GM10847 (cell line): ENCODE measurements around the gene PARP15.

Experiments
- POLR2A ChIP-seq: IDR thresholded peaks from 2 replicates; pipeline ENCODE4 v1.6.1; 2011; ENCODE audit not compliant: insufficient read length; ENCODE audit errors: extremely low read depth

PARP15 gene

GRCh38 chr3:122590610-122591009, 13.2 kb downstream of the PARP15 start:
- no peak for TF ChIP-seq POLR2A

GRCh38 chr3:122594025-122594424, 16.6 kb downstream of the PARP15 start:
- no peak for TF ChIP-seq POLR2A

GRCh38 chr3:122598151-122598550, 20.7 kb downstream of the PARP15 start:
- TF ChIP-seq POLR2A: no peak

GRCh38 chr3:122598556-122598955, 21.1 kb downstream of the PARP15 start:
- TF ChIP-seq POLR2A: no peak

GRCh38 chr3:122602011-122602710, 24.7 kb downstream of the PARP15 start:
- TF ChIP-seq POLR2A: no peak

GRCh38 chr3:122603056-122603455, 25.6 kb downstream of the PARP15 start:
- TF ChIP-seq POLR2A: no peak

- no peak for TF ChIP-seq POLR2A
These were observed 28.9 kb downstream of the PARP15 start for GRCh38 chr3:122606330-122606729.

GRCh38 chr3:122608916-122609315, 31.5 kb downstream of the PARP15 start:
- no peak for TF ChIP-seq POLR2A

- no peak for TF ChIP-seq POLR2A
These were observed 32.5 kb downstream of the PARP15 start for GRCh38 chr3:122609798-122610559.

- TF ChIP-seq POLR2A: no peak
These were observed 35.2 kb downstream of the PARP15 start for GRCh38 chr3:122612696-122613095.

GRCh38 chr3:122615303-122615702, 37.9 kb downstream of the PARP15 start:
- TF ChIP-seq POLR2A: no peak

GRCh38 chr3:122618614-122619013, 41.2 kb downstream of the PARP15 start:
- TF ChIP-seq POLR2A: no peak

- TF ChIP-seq POLR2A: no peak
These were observed 41.6 kb downstream of the PARP15 start for GRCh38 chr3:122619040-122619439.

- TF ChIP-seq POLR2A: no peak
These were observed 42.9 kb downstream of the PARP15 start for GRCh38 chr3:122620399-122620798.

GRCh38 chr3:122621112-122621511, 43.7 kb downstream of the PARP15 start:
- TF ChIP-seq POLR2A: no peak

GRCh38 chr3:122623031-122623829, 45.8 kb downstream of the PARP15 start:
- no peak for TF ChIP-seq POLR2A
